H9 (cell line): Measurements from ENCODE around the gene GALNT16. TPM values are rescaled to one million over a fixed set of nuclear protein-coding genes. Genes with fewer than 3 reads are reported as not detected.

Source experiments
- DNase-seq: peaks from one replicate; pipeline ENCODE4 v3.0.0-alpha.2; 2017
- H2AFZ ChIP-seq: one replicate; pipeline ENCODE4 v1.6.1; 2013; ENCODE audit warnings: mild to moderate bottlenecking, low read length, control low read depth, moderate library complexity
- H2AK5ac ChIP-seq: 2 replicates; pipeline ENCODE4 v1.6.1; 2013; ENCODE audit warnings: low read length, control low read depth, mixed read lengths; ENCODE audit not compliant: insufficient read length
- H2BK120ac ChIP-seq: one replicate; pipeline ENCODE4 v1.6.1; 2013; ENCODE audit warnings: low read depth, mild to moderate bottlenecking, low read length, control low read depth, inconsistent platforms; ENCODE audit not compliant: poor library complexity, severe bottlenecking
- H2BK12ac ChIP-seq: 2 replicates; pipeline ENCODE4 v1.6.1; 2013; ENCODE audit warnings: low read length, control low read depth, mixed read lengths, low read depth; ENCODE audit not compliant: insufficient read length
- H2BK15ac ChIP-seq: 2 replicates; pipeline ENCODE4 v1.6.1; 2013; ENCODE audit warnings: low read depth, low read length, control low read depth
- H2BK20ac ChIP-seq: one replicate; pipeline ENCODE4 v1.6.1; 2013; ENCODE audit warnings: low read depth, mild to moderate bottlenecking, low read length, control low read depth, inconsistent platforms; ENCODE audit not compliant: poor library complexity, severe bottlenecking
- H2BK5ac ChIP-seq: 2 replicates; pipeline ENCODE4 v1.6.1; 2013; ENCODE audit warnings: low read length, control low read depth, mixed read lengths; ENCODE audit not compliant: insufficient read length
- H3K14ac ChIP-seq: 2 replicates; pipeline ENCODE4 v1.6.1; 2013; ENCODE audit warnings: low read length, control low read depth; ENCODE audit not compliant: insufficient read depth
- H3K18ac ChIP-seq: 2 replicates; pipeline ENCODE4 v1.6.1; 2013; ENCODE audit warnings: low read depth, mild to moderate bottlenecking, mixed read lengths, low read length, control low read depth; ENCODE audit not compliant: insufficient read length
- H3K23ac ChIP-seq: 2 replicates; pipeline ENCODE4 v1.6.1; 2013; ENCODE audit warnings: low read length, control low read depth, mixed read lengths, low read depth; ENCODE audit not compliant: insufficient read length
- H3K23me2 ChIP-seq: 2 replicates; pipeline ENCODE4 v1.6.1; 2013; ENCODE audit warnings: low read depth, mild to moderate bottlenecking, mixed read lengths, low read length, control low read depth; ENCODE audit not compliant: insufficient read length, poor library complexity, severe bottlenecking
- H3K27ac ChIP-seq: 2 replicates; pipeline ENCODE4 v1.5.1; 2013; ENCODE audit warnings: low read length, control low read depth, mixed read lengths, low read depth; ENCODE audit not compliant: insufficient read length
- H3K27me3 ChIP-seq: 2 replicates; pipeline ENCODE4 v1.6.1; 2013; ENCODE audit warnings: low read length, control low read depth, inconsistent platforms; ENCODE audit not compliant: insufficient read depth
- H3K4ac ChIP-seq: 2 replicates; pipeline ENCODE4 v1.6.1; 2013; ENCODE audit warnings: low read depth, mild to moderate bottlenecking, control low read depth, inconsistent platforms, low read length, moderate library complexity
- H3K4me1 ChIP-seq: 2 replicates; pipeline ENCODE4 v1.6.1; 2013; ENCODE audit warnings: low read length, control low read depth, inconsistent platforms; ENCODE audit not compliant: insufficient read depth
- H3K4me2 ChIP-seq: 2 replicates; pipeline ENCODE4 v1.6.1; 2013; ENCODE audit warnings: low read length, control low read depth, mixed read lengths; ENCODE audit not compliant: insufficient read length, insufficient read depth
- H3K56ac ChIP-seq: 2 replicates; pipeline ENCODE4 v1.6.1; 2013; ENCODE audit warnings: low read depth, mild to moderate bottlenecking, mixed read lengths, low read length, control low read depth; ENCODE audit not compliant: insufficient read length
- H3K79me1 ChIP-seq: 2 replicates; pipeline ENCODE4 v1.6.1; 2013; ENCODE audit warnings: low read depth, mild to moderate bottlenecking, moderate library complexity, low read length, control low read depth, inconsistent platforms; ENCODE audit not compliant: insufficient read depth, poor library complexity, severe bottlenecking
- H3K79me2 ChIP-seq: 2 replicates; pipeline ENCODE4 v1.6.1; 2013; ENCODE audit warnings: low read length, control low read depth, inconsistent platforms; ENCODE audit not compliant: insufficient read depth
- H3K9ac ChIP-seq: 2 replicates; pipeline ENCODE4 v1.6.1; 2013; ENCODE audit warnings: low read length, control low read depth, mixed read lengths; ENCODE audit not compliant: insufficient read length; ENCODE audit errors: extremely low read depth
- H3K9me3 ChIP-seq: one replicate; pipeline ENCODE4 v1.6.1; 2013; ENCODE audit warnings: low read depth, low read length, inconsistent platforms; ENCODE audit not compliant: control insufficient read depth
- H3T11ph ChIP-seq: one replicate; pipeline ENCODE4 v1.6.1; 2013; ENCODE audit warnings: mild to moderate bottlenecking, low read length, control low read depth, inconsistent platforms
- H4K20me1 ChIP-seq: one replicate; pipeline ENCODE4 v1.6.1; 2013; ENCODE audit not compliant: control insufficient read depth, insufficient read length, insufficient read depth
- H4K5ac ChIP-seq: 2 replicates; pipeline ENCODE4 v1.6.1; 2013; ENCODE audit warnings: low read depth, mild to moderate bottlenecking, mixed read lengths, low read length, control low read depth; ENCODE audit not compliant: insufficient read length
- H4K8ac ChIP-seq: replicated peaks from 2 replicates; pipeline ENCODE4 v1.6.1; 2013; ENCODE audit warnings: low read length, control low read depth, mixed read lengths, low read depth; ENCODE audit not compliant: insufficient read length
- H4K91ac ChIP-seq: 2 replicates; pipeline ENCODE4 v1.6.1; 2013; ENCODE audit warnings: low read depth, mild to moderate bottlenecking, moderate library complexity, mixed read lengths, low read length, control low read depth; ENCODE audit not compliant: insufficient read length
- H3K27ac Mint-ChIP-seq, 3 experiments: 2 replicates in 2 of 3; 3 replicates in 1 of 3; pipeline ENCODE4 v1.8.0; 2020 to 2021; ENCODE audit warnings: mixed read lengths in 3 of 3, mild to moderate bottlenecking in 1 of 3, moderate library complexity in 1 of 3
- H3K27me3 Mint-ChIP-seq: 2 replicates; pipeline ENCODE4 v1.8.0; 2021; ENCODE audit warnings: low read depth, mild to moderate bottlenecking, moderate library complexity, mixed read lengths
- H3K36me3 Mint-ChIP-seq, 3 experiments: 2 replicates in 2 of 3; 3 replicates in 1 of 3; pipeline ENCODE4 v1.8.0; 2020 to 2021; ENCODE audit warnings: low read depth in 3 of 3, mixed read lengths in 3 of 3; ENCODE audit not compliant: insufficient read depth in 1 of 3
- H3K4me1 Mint-ChIP-seq, 2 experiments: 2 replicates each; pipeline ENCODE4 v1.8.0; 2020; ENCODE audit warnings: mixed read lengths in 2 of 2
- H3K4me3 Mint-ChIP-seq, 2 experiments: 2 replicates in 1 of 2; 3 replicates in 1 of 2; pipeline ENCODE4 v1.8.0; 2020 to 2021; ENCODE audit warnings: mild to moderate bottlenecking in 2 of 2, mixed read lengths in 2 of 2, moderate library complexity in 1 of 2
- H3K9me3 Mint-ChIP-seq, 2 experiments: 2 replicates in 1 of 2; 3 replicates in 1 of 2; pipeline ENCODE4 v1.8.0; 2020; ENCODE audit warnings: mild to moderate bottlenecking in 2 of 2, mixed read lengths in 2 of 2, moderate library complexity in 1 of 2
- CTCF ChIP-seq: fragments of 200-600 bp; sonication (generic); conservative IDR thresholded peaks from 3 replicates; pipeline ENCODE4 v1.8.0; 2021; ENCODE audit warnings: antibody characterized with exemption, mild to moderate bottlenecking
- WGBS: extraction: QIAGEN DNeasy Blood & Tissue Kit; methylation state at CpG from one replicate; pipeline ENCODE4 v1.1.7; 2013; ENCODE audit warnings: missing lambda C conversion rate, low lambda C conversion rate, mixed read lengths; ENCODE audit not compliant: insufficient read length; ENCODE audit errors: extremely low coverage; 5-methylcytosine and 5-hydroxymethylcytosine counted together
- total RNA-seq: library from RNA; stranded (reverse); gene quantifications from 2 replicates; pipeline ENCODE4 v1.2.1, GENCODE V29; 2021

GALNT16 gene
- total RNA-seq, 1 experiment from 2014 or later = 2.3 TPM

DNA sequence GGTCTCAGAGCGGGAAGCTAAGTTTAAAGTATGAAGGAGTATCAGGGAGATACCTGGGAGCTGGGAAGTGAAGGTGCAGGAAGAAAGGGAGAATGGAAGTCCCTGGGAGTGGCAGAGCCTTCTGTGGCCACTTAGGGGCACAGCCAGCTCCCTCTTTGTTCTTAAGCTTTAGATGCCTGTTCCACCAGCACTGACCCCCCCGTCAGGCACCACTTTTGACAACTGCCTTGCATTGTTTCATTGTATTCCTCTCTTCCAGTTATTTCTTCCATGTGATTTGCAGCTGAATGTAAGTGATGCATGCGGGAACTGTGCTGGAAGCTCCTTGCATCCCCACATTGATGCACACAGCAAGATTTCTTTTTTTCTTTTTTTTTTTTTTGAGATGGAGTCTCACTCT lies 2.6 kb downstream of the GALNT16 start:
- Histone ChIP-seq H2BK5ac (no peak overlapping the region), H3K4ac (no peak overlapping the region), H4K5ac (no peak overlapping the region), H3K56ac (no peak overlapping the region), H3K79me2 (no peaks in the 10 kb centered on the region), H4K8ac (no peak overlapping the region), H2AK5ac (no peak overlapping the region), H2BK15ac (no peak overlapping the region), H2AFZ (no peak overlapping the region), H3K9me3 (no peaks in the 10 kb centered on the region), H3K23ac (no peak overlapping the region), H2BK12ac (no peak overlapping the region), H3K27me3 (peaks cover 22% of the 10 kb centered on the region; the same call in 1 of the 2 replicates), H3T11ph (no peak overlapping the region), H3K4me1 (no peaks in the 10 kb centered on the region; the same call in 1 of the 2 replicates), H3K27ac (no peak overlapping the region), H2BK20ac (no peak overlapping the region), H3K79me1 (no peaks in the 10 kb centered on the region), H3K4me2 (no peak overlapping the region), H2BK120ac (no peak overlapping the region), H3K9ac (no peak overlapping the region), H3K23me2 (peaks cover 20% of the 10 kb centered on the region), H4K20me1 (no peaks in the 10 kb centered on the region), H3K18ac (no peak overlapping the region), H4K91ac (no peak overlapping the region), H3K14ac (no peak overlapping the region)
- Mint-ChIP-seq H3K4me3 (peak overlapping the region in 1 of 2 experiments; percentile 91; a peak in 3 of 5 replicates), H3K4me1 (peaks cover 19 to 25% of the 10 kb centered on the region in 2 experiments), H3K27ac (no peak overlapping the region), H3K36me3 (peaks cover 0 to 3% (median 0%) of the 10 kb centered on the region in 3 experiments; a peak in 2 of 7 replicates), H3K27me3 (peaks cover 54% of the 10 kb centered on the region), H3K9me3 (no peaks in the 10 kb centered on the region)
- DNase-seq = no peak
- TF ChIP-seq CTCF = no peak
- WGBS = no CpG with 5 or more reads among the region's 3 CpGs
